Calu3 (cell line): Measurements from ENCODE around the gene EMC8. TPM values are rescaled to one million over a fixed set of nuclear protein-coding genes. Genes with fewer than 3 reads are reported as not detected.

Experiments
- BruUV-seq: library from RNA; stranded (reverse); fragments of 400-500 nt; replicated peaks from 2 replicates; lab custom pipeline; 2021; lab: Mats Ljungman, UMichigan
- CTCF ChIA-PET: fragments of 300-600 bp; sonication (Branson Sonifier 250); formaldehyde crosslinking; loops from one replicate; lab custom pipeline; 2022; ENCODE audit warnings: antibody characterized with exemption; lab: Charles Lee
- DNase-seq: peaks from one replicate; pipeline ENCODE4 v3.0.0; 2022
- H3K27ac Mint-ChIP-seq: one replicate; pipeline ENCODE4 v1.8.0; 2022; ENCODE audit warnings: mixed read lengths; ENCODE audit not compliant: unreplicated experiment
- H3K27me3 Mint-ChIP-seq: one replicate; pipeline ENCODE4 v1.8.0; 2022; ENCODE audit warnings: mixed read lengths; ENCODE audit not compliant: unreplicated experiment
- H3K36me3 Mint-ChIP-seq: one replicate; pipeline ENCODE4 v1.8.0; 2022; ENCODE audit warnings: mild to moderate bottlenecking, moderate library complexity, mixed read lengths; ENCODE audit not compliant: insufficient read depth, unreplicated experiment
- H3K4me1 Mint-ChIP-seq: one replicate; pipeline ENCODE4 v1.8.0; 2022; ENCODE audit warnings: mild to moderate bottlenecking, low read depth, mixed read lengths; ENCODE audit not compliant: unreplicated experiment
- H3K4me3 Mint-ChIP-seq: one replicate; pipeline ENCODE4 v1.8.0; 2022; ENCODE audit warnings: mild to moderate bottlenecking, low read depth, moderate library complexity, mixed read lengths; ENCODE audit not compliant: unreplicated experiment
- H3K9me3 Mint-ChIP-seq: one replicate; pipeline ENCODE4 v1.8.0; 2022; ENCODE audit warnings: low read depth, mixed read lengths; ENCODE audit not compliant: unreplicated experiment
- CTCF ChIP-seq: fragments of 200-600 bp; IDR thresholded peaks from one replicate; pipeline ENCODE4 v1.8.0; 2022; ENCODE audit warnings: antibody characterized with exemption; ENCODE audit not compliant: unreplicated experiment
- intact Hi-C: fragments of 100-400 bp; cut with micrococcal nuclease; formaldehyde crosslinking; loops from one replicate; pipeline ENCODE4 v1.10.0; 2022; ENCODE audit not compliant: unreplicated experiment
- total RNA-seq: library from RNA; stranded (reverse); gene quantifications from 2 replicates; pipeline ENCODE4 v1.2.3, GENCODE V29; 2022

EMC8 gene
- total RNA-seq, 1 experiment from 2014 or later: 62.7 TPM

GRCh38 chr16:85767531-85767930 lies 31.8 kb downstream of the EMC8 start:
- H3K27me3 Mint-ChIP-seq: peaks cover 34% of the 10 kb centered on the region
- no TSS peak for BruUV-seq
- H3K36me3 Mint-ChIP-seq: peaks cover 10% of the 10 kb centered on the region
- H3K9me3 Mint-ChIP-seq: no peaks in the 10 kb centered on the region
- H3K27ac Mint-ChIP-seq: peak overlapping the region; percentile 62
- DNase-seq: peak; percentile 44
- intact Hi-C loops: no loop called here
- CTCF ChIA-PET: interaction anchor here (1.6 kb wide), 1 partner anchor 8 kb away, joined by 4 read pairs; no protein-coding TSS in a partner anchor
- peak overlapping the region; percentile 9 for H3K4me3 Mint-ChIP-seq
- peaks cover 14% of the 10 kb centered on the region for H3K4me1 Mint-ChIP-seq
- TF ChIP-seq CTCF: no peak

- Mint-ChIP-seq H3K27me3 (peaks cover 52% of the 10 kb centered on the region), H3K9me3 (no peaks in the 10 kb centered on the region), H3K27ac (no peak overlapping the region), H3K4me3 (no peak overlapping the region), H3K36me3 (peaks cover 6% of the 10 kb centered on the region), H3K4me1 (peaks cover 14% of the 10 kb centered on the region)
- BruUV-seq: no TSS peak
- intact Hi-C loops: no loop called here
- no peak for DNase-seq
- CTCF ChIA-PET: no interaction called here
- no peak for TF ChIP-seq CTCF
These were observed 33.6 kb downstream of the EMC8 start for GRCh38 chr16:85765767-85766166.

GRCh38 chr16:85765211-85765610 lies 34.1 kb downstream of the EMC8 start:
- BruUV-seq: no TSS peak
- Mint-ChIP-seq H3K36me3 (peaks cover 6% of the 10 kb centered on the region), H3K27ac (no peak overlapping the region), H3K9me3 (no peaks in the 10 kb centered on the region), H3K4me1 (peaks cover 14% of the 10 kb centered on the region), H3K4me3 (no peak overlapping the region), H3K27me3 (peaks cover 58% of the 10 kb centered on the region)
- CTCF ChIA-PET: no interaction called here
- intact Hi-C loops: no loop called here
- DNase-seq: no peak
- no peak for TF ChIP-seq CTCF

- DNase-seq: no peak
- Mint-ChIP-seq H3K4me1 (peaks cover 24% of the 10 kb centered on the region), H3K36me3 (peaks cover 13% of the 10 kb centered on the region), H3K9me3 (no peaks in the 10 kb centered on the region), H3K4me3 (no peak overlapping the region), H3K27ac (no peak overlapping the region), H3K27me3 (peaks cover 74% of the 10 kb centered on the region)
- no peak for TF ChIP-seq CTCF
- intact Hi-C loops: no loop called here
- CTCF ChIA-PET: interaction anchor here (0.7 kb wide), 1 partner anchor 458 kb away, joined by 3 read pairs; no protein-coding TSS in a partner anchor
- no TSS peak for BruUV-seq
These were observed 35.7 kb downstream of the EMC8 start for GRCh38 chr16:85763616-85764015.
